Omental fat pad (tissue), 4 donors: Measurements from ENCODE around the gene PYDC2. TPM values are rescaled to one million over a fixed set of nuclear protein-coding genes. Genes with fewer than 3 reads are reported as not detected.
"Not testable (repeated sequence)": the region's sequence is repeated elsewhere in the genome, so short reads cannot be mapped to it uniquely, and the experiment has no call there.

Source experiments
- ATAC-seq: fragments of 150-250 bp; one replicate; pipeline ENCODE4 v1.9.1; 2016; ENCODE audit warnings: mild to moderate bottlenecking, moderate library complexity; ENCODE audit not compliant: low FRiP score
- DNase-seq: peaks from one replicate; pipeline ENCODE4 v3.0.0-alpha.2; 2019; ENCODE audit warnings: low spot score
- total RNA-seq, 4 donors: library from RNA; depleted of rRNA; stranded (reverse); fragments of >200 nt; gene quantifications; one replicate each; pipeline ENCODE4 v1.1.0, GENCODE V29; 2016
- TF ChIP-seq, protein P1 (sequence below), 3 donors: fragments of 450-650 bp; IDR thresholded peaks; one replicate each; pipeline ENCODE4 v1.5.1; 2016 to 2017; ENCODE audit warnings: antibody characterized with exemption in 3 of 3, mild to moderate bottlenecking in 3 of 3, moderate library complexity in 2 of 3

PYDC2 gene
- total RNA-seq, 4 donors from 2014 or later = not detected

DNA sequence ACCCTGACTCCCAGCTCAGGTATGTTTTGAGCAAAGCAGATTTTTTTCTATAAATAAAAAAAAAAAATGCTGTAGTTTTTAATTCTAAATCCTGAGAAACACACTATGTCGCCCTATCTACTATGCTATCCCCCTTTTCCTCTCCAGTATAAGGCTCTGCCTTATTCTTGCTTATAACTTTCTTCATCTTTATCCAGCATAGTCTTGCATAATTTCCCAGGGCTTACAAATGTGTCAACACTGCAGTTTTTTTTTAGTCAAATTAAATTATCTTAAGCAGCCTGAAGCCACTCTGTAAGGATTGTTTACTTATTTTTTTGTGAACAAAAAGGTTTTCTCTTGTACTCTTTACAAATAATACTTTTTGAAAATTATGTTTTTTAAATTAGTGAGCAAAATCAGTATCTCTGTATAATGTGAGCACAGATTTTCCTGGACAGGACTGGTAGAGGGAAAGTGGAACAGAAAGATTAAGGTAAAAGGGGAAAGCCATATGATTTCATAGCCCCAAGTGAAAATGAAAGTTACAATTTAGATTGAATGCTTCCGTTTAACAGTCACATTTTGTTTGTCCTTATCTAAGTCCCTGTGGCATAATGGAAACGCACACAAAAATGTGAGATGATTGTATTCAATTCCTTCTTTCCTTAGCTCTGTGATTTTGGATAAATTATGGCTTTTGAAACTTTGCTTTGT lies 5.6 kb upstream of the PYDC2 start:
- DNase-seq = no peak
- no peak for ATAC-seq
- TF ChIP-seq, protein P1, sequence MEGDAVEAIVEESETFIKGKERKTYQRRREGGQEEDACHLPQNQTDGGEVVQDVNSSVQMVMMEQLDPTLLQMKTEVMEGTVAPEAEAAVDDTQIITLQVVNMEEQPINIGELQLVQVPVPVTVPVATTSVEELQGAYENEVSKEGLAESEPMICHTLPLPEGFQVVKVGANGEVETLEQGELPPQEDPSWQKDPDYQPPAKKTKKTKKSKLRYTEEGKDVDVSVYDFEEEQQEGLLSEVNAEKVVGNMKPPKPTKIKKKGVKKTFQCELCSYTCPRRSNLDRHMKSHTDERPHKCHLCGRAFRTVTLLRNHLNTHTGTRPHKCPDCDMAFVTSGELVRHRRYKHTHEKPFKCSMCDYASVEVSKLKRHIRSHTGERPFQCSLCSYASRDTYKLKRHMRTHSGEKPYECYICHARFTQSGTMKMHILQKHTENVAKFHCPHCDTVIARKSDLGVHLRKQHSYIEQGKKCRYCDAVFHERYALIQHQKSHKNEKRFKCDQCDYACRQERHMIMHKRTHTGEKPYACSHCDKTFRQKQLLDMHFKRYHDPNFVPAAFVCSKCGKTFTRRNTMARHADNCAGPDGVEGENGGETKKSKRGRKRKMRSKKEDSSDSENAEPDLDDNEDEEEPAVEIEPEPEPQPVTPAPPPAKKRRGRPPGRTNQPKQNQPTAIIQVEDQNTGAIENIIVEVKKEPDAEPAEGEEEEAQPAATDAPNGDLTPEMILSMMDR (IDR thresholded peaks at IDR 0.05) = no peak

- ATAC-seq (no peak), DNase-seq (no peak)
- TF ChIP-seq, protein P1 (IDR thresholded peaks at IDR 0.05) = no peak
These were observed 603 bp upstream of the PYDC2 start for GRCh38 chr3:191460360-191460759.

GRCh38 chr3:191470080-191470479 lies 9.1 kb downstream of the PYDC2 start:
- TF ChIP-seq, protein P1 (IDR thresholded peaks at IDR 0.05) = no peak
- DNase-seq (no peak), ATAC-seq (no peak)

GRCh38 chr3:191470545-191470944 lies 9.6 kb downstream of the PYDC2 start:
- DNase-seq (no peak), ATAC-seq (no peak)
- TF ChIP-seq, protein P1 (IDR thresholded peaks at IDR 0.05) = no peak

GRCh38 chr3:191473661-191474198 lies 12.8 kb downstream of the PYDC2 start:
- no peak for DNase-seq
- TF ChIP-seq, protein P1 (IDR thresholded peaks at IDR 0.05) = no peak
- ATAC-seq = no peak

- TF ChIP-seq, protein P1 (IDR thresholded peaks at IDR 0.05) = no peak
- DNase-seq = no peak
- ATAC-seq = no peak
These were observed 15.3 kb downstream of the PYDC2 start for GRCh38 chr3:191476066-191476772.

DNA sequence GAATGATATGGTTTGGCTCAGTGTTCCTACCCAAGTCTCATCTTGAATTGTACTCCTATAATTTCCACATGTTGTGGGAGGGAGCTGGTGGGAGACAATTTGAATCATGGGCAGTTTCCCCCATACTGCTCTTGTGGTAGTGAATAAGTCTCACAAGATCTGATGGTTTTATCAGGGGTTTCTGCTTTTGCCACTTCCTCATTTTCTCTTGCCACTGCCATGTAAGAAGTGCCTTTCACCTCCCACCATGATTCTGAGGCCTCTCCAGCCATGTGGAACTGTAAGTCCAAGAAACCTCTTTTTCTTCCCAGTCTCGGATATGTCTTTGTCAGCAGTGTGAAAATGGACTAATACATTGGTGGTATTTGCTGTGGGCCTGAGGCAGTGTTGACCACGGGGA lies 23.0 kb downstream of the PYDC2 start:
- ATAC-seq = not testable (repeated sequence)

More for the DNA sequence above, 23.0 kb downstream of the PYDC2 start:
- not testable (repeated sequence) for DNase-seq
